Nephron (organoid): ENCODE data around the gene MMP21.
A peak's percentile ranks its signal among the peaks of the same experiment; 100 is the strongest.

Experiments used
- H3K27ac Mint-ChIP-seq, 3 experiments: 2 replicates each; pipeline ENCODE4 v1.8.0; 2020; ENCODE audit warnings: mixed read lengths in 3 of 3, mild to moderate bottlenecking in 2 of 3, moderate library complexity in 1 of 3
- H3K27me3 Mint-ChIP-seq: 2 replicates; pipeline ENCODE4 v1.8.0; 2021; ENCODE audit warnings: low read depth, mild to moderate bottlenecking, moderate library complexity, mixed read lengths
- H3K36me3 Mint-ChIP-seq: 2 replicates; pipeline ENCODE4 v1.8.0; 2020; ENCODE audit warnings: low read depth, mixed read lengths
- H3K4me1 Mint-ChIP-seq: 2 replicates; pipeline ENCODE4 v1.8.0; 2020; ENCODE audit warnings: mixed read lengths
- H3K4me3 Mint-ChIP-seq, 3 experiments: 2 replicates each; pipeline ENCODE4 v1.8.0; 2020; ENCODE audit warnings: mild to moderate bottlenecking in 3 of 3, mixed read lengths in 3 of 3, moderate library complexity in 2 of 3
- H3K9me3 Mint-ChIP-seq: 2 replicates; pipeline ENCODE4 v1.8.0; 2020; ENCODE audit warnings: mixed read lengths
- CTCF ChIP-seq, 3 experiments: fragments of 200-600 bp; sonication (generic); IDR thresholded peaks; one replicate each; pipeline ENCODE4 v1.5.0; 2021; ENCODE audit warnings: antibody characterized with exemption in 3 of 3; ENCODE audit not compliant: unreplicated experiment in 3 of 3

Gene MMP21

GRCh38 chr10:125802739-125803138, 27.1 kb upstream of the MMP21 start:
- H3K9me3 Mint-ChIP-seq = no peaks in the 10 kb centered on the region
- no peak for TF ChIP-seq CTCF (IDR thresholded peaks at IDR 0.05; ENCODE audit: unreplicated experiment in 3 of 3)
- no peaks in the 10 kb centered on the region for H3K27me3 Mint-ChIP-seq
- peaks cover 4% of the 10 kb centered on the region for H3K4me1 Mint-ChIP-seq
- peaks cover 43% of the 10 kb centered on the region for H3K36me3 Mint-ChIP-seq
- no peak overlapping the region for H3K4me3 Mint-ChIP-seq
- H3K27ac Mint-ChIP-seq = no peak overlapping the region

- H3K27me3 Mint-ChIP-seq = no peaks in the 10 kb centered on the region
- H3K9me3 Mint-ChIP-seq = no peaks in the 10 kb centered on the region
- no peak for TF ChIP-seq CTCF (IDR thresholded peaks at IDR 0.05; ENCODE audit: unreplicated experiment in 3 of 3)
- peaks cover 4% of the 10 kb centered on the region for H3K4me1 Mint-ChIP-seq
- no peak overlapping the region for H3K27ac Mint-ChIP-seq
- no peak overlapping the region for H3K4me3 Mint-ChIP-seq
- H3K36me3 Mint-ChIP-seq = peaks cover 41% of the 10 kb centered on the region
These were observed 26.5 kb upstream of the MMP21 start for GRCh38 chr10:125802131-125802530.

GRCh38 chr10:125801574-125801973, 26.0 kb upstream of the MMP21 start:
- Mint-ChIP-seq H3K4me1 (peaks cover 4% of the 10 kb centered on the region), H3K9me3 (no peaks in the 10 kb centered on the region), H3K27me3 (no peaks in the 10 kb centered on the region), H3K27ac (no peak overlapping the region), H3K4me3 (no peak overlapping the region), H3K36me3 (peaks cover 38% of the 10 kb centered on the region)
- TF ChIP-seq CTCF (IDR thresholded peaks at IDR 0.05; ENCODE audit: unreplicated experiment in 3 of 3) = no peak

GRCh38 chr10:125799451-125800182, 24.0 kb upstream of the MMP21 start:
- TF ChIP-seq CTCF (IDR thresholded peaks at IDR 0.05; ENCODE audit: unreplicated experiment in 3 of 3) = no peak
- Mint-ChIP-seq H3K4me1 (no peaks in the 10 kb centered on the region), H3K36me3 (peaks cover 32% of the 10 kb centered on the region), H3K9me3 (no peaks in the 10 kb centered on the region), H3K4me3 (no peak overlapping the region), H3K27ac (no peak overlapping the region), H3K27me3 (no peaks in the 10 kb centered on the region)

- TF ChIP-seq CTCF (IDR thresholded peaks at IDR 0.05; ENCODE audit: unreplicated experiment in 3 of 3) = no peak
- H3K27ac Mint-ChIP-seq = peak overlapping the region in 1 of 3 experiments; percentile 41
- H3K4me1 Mint-ChIP-seq = no peaks in the 10 kb centered on the region
- peaks cover 43% of the 10 kb centered on the region for H3K36me3 Mint-ChIP-seq
- H3K9me3 Mint-ChIP-seq = no peaks in the 10 kb centered on the region
- H3K4me3 Mint-ChIP-seq = no peak overlapping the region
- no peaks in the 10 kb centered on the region for H3K27me3 Mint-ChIP-seq
These were observed 22.5 kb upstream of the MMP21 start for GRCh38 chr10:125797994-125798662.

GRCh38 chr10:125797424-125797823, 21.8 kb upstream of the MMP21 start:
- Mint-ChIP-seq H3K4me1 (no peaks in the 10 kb centered on the region), H3K27me3 (no peaks in the 10 kb centered on the region), H3K4me3 (no peak overlapping the region), H3K9me3 (no peaks in the 10 kb centered on the region), H3K27ac (no peak overlapping the region), H3K36me3 (peaks cover 43% of the 10 kb centered on the region)
- no peak for TF ChIP-seq CTCF (IDR thresholded peaks at IDR 0.05; ENCODE audit: unreplicated experiment in 3 of 3)
